HUES64 (cell line): Measurements from ENCODE around the gene RSRC2. TPM values are rescaled to one million over a fixed set of nuclear protein-coding genes. Genes with fewer than 3 reads are reported as not detected.
"Not testable (repeated sequence)": the region's sequence is repeated elsewhere in the genome, so short reads cannot be mapped to it uniquely, and the experiment has no call there.

Experiments
- H3K27ac ChIP-seq: 2 replicates; pipeline ENCODE4 v1.7.0; 2013; ENCODE audit warnings: low read depth, low read length, inconsistent platforms
- H3K27me3 ChIP-seq: 2 replicates; pipeline ENCODE4 v1.6.1; 2013; ENCODE audit warnings: mild to moderate bottlenecking, low read length; ENCODE audit not compliant: insufficient read depth
- H3K36me3 ChIP-seq: 2 replicates; pipeline ENCODE4 v1.6.1; 2013; ENCODE audit warnings: mild to moderate bottlenecking, low read length; ENCODE audit not compliant: insufficient read depth
- H3K4me1 ChIP-seq: 2 replicates; pipeline ENCODE4 v1.6.1; 2013; ENCODE audit warnings: mild to moderate bottlenecking, low read length, moderate library complexity; ENCODE audit not compliant: insufficient read depth
- H3K4me3 ChIP-seq: 2 replicates; pipeline ENCODE4 v1.5.1; 2013; ENCODE audit warnings: mild to moderate bottlenecking, low read length, moderate library complexity
- H3K9ac ChIP-seq: 2 replicates; pipeline ENCODE4 v1.6.1; 2013; ENCODE audit warnings: mild to moderate bottlenecking, low read depth, low read length
- H3K9me3 ChIP-seq: 2 replicates; pipeline ENCODE4 v1.6.1; 2013; ENCODE audit warnings: low read depth, low read length; ENCODE audit not compliant: insufficient read depth
- WGBS: fragments of 150-250, 120-280 bp; methylation state at CpG from one replicate; pipeline ENCODE4 v1.1.7; 2013; ENCODE audit warnings: missing lambda C conversion rate; 5-methylcytosine and 5-hydroxymethylcytosine counted together
- polyA plus RNA-seq, 2 experiments: library from polyadenylated mRNA; stranded (reverse); fragments of 50-300 nt; gene quantifications; one replicate each; pipeline ENCODE4 v1.2.3, GENCODE V29; 2013

The RSRC2 gene
- 61.4 TPM for polyA plus RNA-seq (2013, experiment 1 of 2)
- polyA plus RNA-seq (2013, experiment 2 of 2) = 64.2 TPM

GRCh38 chr12:122526683-122527477 lies at the start of gene RSRC2, which contains the start of gene KNTC1:
Gene RSRC2 (minus strand): TSS chr12:122526936. CDS start chr12:122526853, 83 bp downstream.
Gene KNTC1 (plus strand): TSS chr12:122527249. CDS start chr12:122530064, 2,815 bp downstream.
- Histone ChIP-seq H3K9me3 (no peaks in the 10 kb centered on the region), H3K4me1 (peaks cover 22% of the 10 kb centered on the region), H3K27ac (peak within 1 kb of the TSS; percentile 99), H3K4me3 (peak within 1 kb of the TSS; percentile 92), H3K27me3 (no peaks in the 10 kb centered on the region), H3K9ac (peak within 1 kb of the TSS; percentile 100), H3K36me3 (peaks cover 60% of the 10 kb centered on the region)
- WGBS = under 1% methylated on average over 51 of the region's 51 CpGs

- no peak overlapping the region for H3K27ac ChIP-seq
- peaks cover 99% of the 10 kb centered on the region for H3K36me3 ChIP-seq
- H3K4me1 ChIP-seq = no peaks in the 10 kb centered on the region
- no peak overlapping the region for H3K9ac ChIP-seq
- no peaks in the 10 kb centered on the region for H3K27me3 ChIP-seq
- H3K9me3 ChIP-seq = no peaks in the 10 kb centered on the region
- 94% methylated on average over 6 of the region's 6 CpGs for WGBS
- H3K4me3 ChIP-seq = no peak overlapping the region
Measured at GRCh38 chr12:122571821-122572220, 45.1 kb upstream of the RSRC2 start.

- not testable (repeated sequence) for H3K9ac ChIP-seq, H3K9me3 ChIP-seq, H3K4me1 ChIP-seq, H3K27ac ChIP-seq, H3K4me3 ChIP-seq, H3K27me3 ChIP-seq
- peaks cover 94% of the 10 kb centered on the region for H3K36me3 ChIP-seq
- 94% methylated on average over 3 of the region's 3 CpGs for WGBS
Measured at GRCh38 chr12:122570006-122570405, 43.3 kb upstream of the RSRC2 start.

GRCh38 chr12:122569288-122569687 lies 42.6 kb upstream of the RSRC2 start:
- H3K4me3 ChIP-seq = no peak overlapping the region
- WGBS = 97% methylated on average over 5 of the region's 5 CpGs
- H3K27me3 ChIP-seq = no peaks in the 10 kb centered on the region
- no peak overlapping the region for H3K9ac ChIP-seq
- no peak overlapping the region for H3K27ac ChIP-seq
- H3K4me1 ChIP-seq = no peaks in the 10 kb centered on the region
- H3K9me3 ChIP-seq = no peaks in the 10 kb centered on the region
- H3K36me3 ChIP-seq = peaks cover 94% of the 10 kb centered on the region

- H3K4me3 ChIP-seq, H3K9ac ChIP-seq, H3K4me1 ChIP-seq, H3K27me3 ChIP-seq, H3K9me3 ChIP-seq, H3K27ac ChIP-seq: not testable (repeated sequence)
- H3K36me3 ChIP-seq = peaks cover 94% of the 10 kb centered on the region
- WGBS = 97% methylated on average over 5 of the region's 5 CpGs
Measured at GRCh38 chr12:122566816-122567215, 40.1 kb upstream of the RSRC2 start.

GRCh38 chr12:122563361-122563760 lies 36.6 kb upstream of the RSRC2 start:
- 93% methylated on average over 4 of the region's 4 CpGs for WGBS
- no peak overlapping the region for H3K4me3 ChIP-seq
- no peak overlapping the region for H3K27ac ChIP-seq
- no peaks in the 10 kb centered on the region for H3K9me3 ChIP-seq
- H3K9ac ChIP-seq = no peak overlapping the region
- H3K4me1 ChIP-seq = no peaks in the 10 kb centered on the region
- H3K36me3 ChIP-seq = peaks cover 93% of the 10 kb centered on the region
- no peaks in the 10 kb centered on the region for H3K27me3 ChIP-seq

GRCh38 chr12:122560138-122560537 lies 33.4 kb upstream of the RSRC2 start:
- no peaks in the 10 kb centered on the region for H3K4me1 ChIP-seq
- H3K4me3 ChIP-seq = no peak overlapping the region
- WGBS = 89% methylated on average over 3 of the region's 3 CpGs
- peaks cover 96% of the 10 kb centered on the region for H3K36me3 ChIP-seq
- no peak overlapping the region for H3K9ac ChIP-seq
- H3K27ac ChIP-seq = no peak overlapping the region
- H3K9me3 ChIP-seq = no peaks in the 10 kb centered on the region
- no peaks in the 10 kb centered on the region for H3K27me3 ChIP-seq

- H3K9ac ChIP-seq = no peak overlapping the region
- WGBS = 95% methylated on average over 15 of the region's 16 CpGs
- no peaks in the 10 kb centered on the region for H3K27me3 ChIP-seq
- H3K4me1 ChIP-seq = no peaks in the 10 kb centered on the region
- H3K27ac ChIP-seq = no peak overlapping the region
- H3K36me3 ChIP-seq = peaks cover 95% of the 10 kb centered on the region
- H3K4me3 ChIP-seq = no peak overlapping the region
- H3K9me3 ChIP-seq = no peaks in the 10 kb centered on the region
Measured at GRCh38 chr12:122558745-122559641, 32.3 kb upstream of the RSRC2 start.

GRCh38 chr12:122547330-122547729 lies 20.6 kb upstream of the RSRC2 start:
- Histone ChIP-seq H3K9me3 (no peaks in the 10 kb centered on the region), H3K36me3 (peaks cover 97% of the 10 kb centered on the region), H3K27me3 (no peaks in the 10 kb centered on the region), H3K4me1 (no peaks in the 10 kb centered on the region), H3K4me3 (no peak overlapping the region), H3K27ac (no peak overlapping the region), H3K9ac (no peak overlapping the region)
- WGBS = 96% methylated on average over 5 of the region's 5 CpGs

- Histone ChIP-seq H3K4me1 (no peaks in the 10 kb centered on the region), H3K4me3 (no peak overlapping the region), H3K9me3 (no peaks in the 10 kb centered on the region), H3K36me3 (peaks cover 93% of the 10 kb centered on the region), H3K9ac (no peak overlapping the region), H3K27me3 (no peaks in the 10 kb centered on the region), H3K27ac (no peak overlapping the region)
- 95% methylated on average over 2 of the region's 2 CpGs for WGBS
Measured at GRCh38 chr12:122545855-122546254, 19.1 kb upstream of the RSRC2 start.

GRCh38 chr12:122544537-122544936 lies 17.8 kb upstream of the RSRC2 start:
- peaks cover 93% of the 10 kb centered on the region for H3K36me3 ChIP-seq
- 91% methylated on average over 2 of the region's 2 CpGs for WGBS

More at GRCh38 chr12:122544537-122544936, 17.8 kb upstream of the RSRC2 start:
- no peaks in the 10 kb centered on the region for H3K4me1 ChIP-seq
- no peak overlapping the region for H3K4me3 ChIP-seq
- no peak overlapping the region for H3K9ac ChIP-seq
- H3K9me3 ChIP-seq = no peaks in the 10 kb centered on the region
- no peaks in the 10 kb centered on the region for H3K27me3 ChIP-seq
- no peak overlapping the region for H3K27ac ChIP-seq
